HEK293 (cell line): Measurements from ENCODE around the gene CYP27C1.

ENCODE experiments used
- CTCF ChIA-PET: fragments of 350-600 bp; formaldehyde crosslinking; extraction: SDS; loops from one replicate; lab custom pipeline; 2021; ENCODE audit warnings: antibody characterized with exemption; lab: Yijun Ruan, JAX
- POLR2A ChIA-PET: fragments of 300-600 bp; formaldehyde crosslinking; extraction: SDS; loops from one replicate; lab custom pipeline; 2020; ENCODE audit warnings: antibody characterized with exemption, inconsistent platforms; lab: Yijun Ruan, JAX
- H3K27ac ChIP-seq: fragments of 200-500 bp; sonication (Bioruptor generic); 2 replicates; pipeline ENCODE4 v1.5.1; 2014; ENCODE audit warnings: low read depth, low read length, control low read depth, inconsistent platforms; ENCODE audit errors: extremely low read depth
- H3K36me3 ChIP-seq, 2 experiments: fragments of 200-500 bp in 1 of 2; sonication (Bioruptor generic) in 1 of 2; 1 replicate in 1 of 2; 2 replicates in 1 of 2; pipeline ENCODE4 v1.5.1; 2014 to 2017; ENCODE audit warnings: inconsistent platforms in 2 of 2, low read length in 2 of 2; ENCODE audit not compliant: control insufficient read depth in 2 of 2, insufficient read depth in 1 of 2
- H3K4me1 ChIP-seq: fragments of 200-500 bp; sonication (Bioruptor generic); 2 replicates; pipeline ENCODE4 v1.5.1; 2014; ENCODE audit warnings: mild to moderate bottlenecking, low read length, inconsistent platforms; ENCODE audit not compliant: control insufficient read depth, insufficient read depth
- H3K4me3 ChIP-seq: 2 replicates; pipeline ENCODE4 v1.5.1; 2011; ENCODE audit warnings: low read depth, mild to moderate bottlenecking, control low read depth, low read length, moderate library complexity
- H3K9me3 ChIP-seq: fragments of 200-500 bp; sonication (Bioruptor generic); 2 replicates; pipeline ENCODE4 v1.5.1; 2014; ENCODE audit warnings: low read depth, low read length, inconsistent platforms; ENCODE audit not compliant: control insufficient read depth, insufficient read depth
- GLIS2 ChIP-seq: fragments of 450-650 bp; formaldehyde crosslinking; IDR thresholded peaks from 2 replicates; pipeline ENCODE4 v1.5.1; 2016; ENCODE audit warnings: missing biosample characterization, missing genetic modification characterization
- MZF1 ChIP-seq: fragments of 450-650 bp; formaldehyde crosslinking; IDR thresholded peaks from 2 replicates; pipeline ENCODE4 v1.5.1; 2017; ENCODE audit warnings: missing biosample characterization, missing genetic modification characterization, borderline replicate concordance
- PRDM4 ChIP-seq: fragments of 450-650 bp; formaldehyde crosslinking; IDR thresholded peaks from 2 replicates; pipeline ENCODE4 v1.5.1; 2017; ENCODE audit warnings: missing biosample characterization, missing genetic modification characterization
- REPIN1 ChIP-seq: fragments of 450-650 bp; formaldehyde crosslinking; IDR thresholded peaks from 2 replicates; pipeline ENCODE4 v1.5.1; 2017; ENCODE audit warnings: missing biosample characterization, missing genetic modification characterization, low read depth
- SETDB1 ChIP-seq: IDR thresholded peaks from one replicate; pipeline ENCODE4 v1.6.1; 2017; ENCODE audit warnings: mild to moderate bottlenecking, low read length, moderate library complexity, mixed read lengths; ENCODE audit not compliant: insufficient read length
- SP3 ChIP-seq: fragments of 450-650 bp; formaldehyde crosslinking; IDR thresholded peaks from 2 replicates; pipeline ENCODE4 v1.5.1; 2016; ENCODE audit warnings: missing biosample characterization, missing genetic modification characterization
- TRIM28 ChIP-seq: IDR thresholded peaks from 2 replicates; pipeline ENCODE4 v1.6.1; 2011; ENCODE audit warnings: low read length, control low read depth, borderline replicate concordance
- ZNF2 ChIP-seq: fragments of 450-650 bp; formaldehyde crosslinking; IDR thresholded peaks from 2 replicates; pipeline ENCODE4 v1.5.1; 2016; ENCODE audit warnings: missing biosample characterization, missing genetic modification characterization
- ZNF202 ChIP-seq: fragments of 450-650 bp; formaldehyde crosslinking; IDR thresholded peaks from 2 replicates; pipeline ENCODE4 v1.5.1; 2016; ENCODE audit warnings: missing biosample characterization, missing genetic modification characterization, borderline replicate concordance
- ZNF274 ChIP-seq, 2 experiments: fragments of 200-500 bp in 1 of 2; fragments of 450-650 bp in 1 of 2; sonication (Bioruptor generic) in 1 of 2; formaldehyde crosslinking in 1 of 2; IDR thresholded peaks; 2 replicates each; pipeline versions ENCODE4 v1.5.1 to v1.6.1; 2014 to 2016; ENCODE audit warnings: borderline replicate concordance in 1 of 2, inconsistent platforms in 1 of 2, low read length in 1 of 2, missing biosample characterization in 1 of 2, missing genetic modification characterization in 1 of 2
- ZNF280C ChIP-seq: fragments of 450-650 bp; formaldehyde crosslinking; IDR thresholded peaks from 2 replicates; pipeline ENCODE4 v1.5.1; 2016; ENCODE audit warnings: missing biosample characterization, missing genetic modification characterization
- ZNF350 ChIP-seq: fragments of 450-650 bp; formaldehyde crosslinking; IDR thresholded peaks from 2 replicates; pipeline ENCODE4 v1.5.0; 2017; ENCODE audit warnings: missing biosample characterization, mild to moderate bottlenecking, missing genetic modification characterization
- ZNF560 ChIP-seq: fragments of 450-650 bp; formaldehyde crosslinking; IDR thresholded peaks from 2 replicates; pipeline ENCODE4 v1.5.1; 2017; ENCODE audit warnings: missing biosample characterization, missing genetic modification characterization, borderline replicate concordance
- TF ChIP-seq, protein P1 (sequence below): fragments of 450-650 bp; formaldehyde crosslinking; IDR thresholded peaks from 2 replicates; pipeline ENCODE4 v1.5.1; 2016; ENCODE audit warnings: missing biosample characterization, missing genetic modification characterization
- TF ChIP-seq, protein P2 (sequence below): fragments of 450-650 bp; formaldehyde crosslinking; IDR thresholded peaks from 2 replicates; pipeline ENCODE4 v1.5.1; 2016; ENCODE audit warnings: missing biosample characterization, missing genetic modification characterization

Gene CYP27C1

DNA sequence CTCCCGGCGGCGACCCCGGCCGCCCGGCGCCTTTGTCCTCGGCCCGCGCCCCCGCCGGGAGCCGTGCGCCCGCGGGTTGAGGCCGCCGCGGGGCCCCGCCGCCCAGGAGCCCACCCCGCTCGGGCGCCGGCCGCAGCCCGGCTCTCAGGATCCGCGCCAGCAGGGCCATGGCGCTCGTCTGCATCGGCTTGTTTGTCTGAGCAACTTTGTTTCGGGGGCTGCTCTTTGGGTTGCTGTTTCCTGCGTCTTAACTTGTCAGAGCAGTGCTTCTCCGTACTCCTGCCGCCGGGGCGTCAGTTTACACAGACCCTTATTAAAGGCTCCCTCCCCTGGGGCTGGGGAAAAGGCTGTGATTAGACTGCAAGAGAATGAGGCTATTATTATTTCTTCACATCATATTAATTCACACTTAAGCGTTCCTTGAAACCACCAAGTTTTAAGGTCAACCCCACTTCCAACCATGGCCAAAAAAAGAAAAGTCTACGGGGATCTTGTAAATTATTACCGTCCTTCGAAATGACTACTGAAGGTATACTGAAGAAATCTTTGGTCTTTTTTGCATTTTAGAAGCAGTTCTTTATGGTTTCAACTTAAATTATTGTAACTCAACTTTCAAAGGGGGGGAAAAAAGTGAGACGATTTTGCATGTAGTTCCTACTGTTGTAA lies at the start of gene CYP27C1:
CYP27C1 (minus strand) TSS at position 198 of the 666 bp plus-strand sequence; CDS start at position 169, 29 bp downstream.
- Histone ChIP-seq H3K4me1 (peaks cover 9% of the 10 kb centered on the region), H3K36me3 (no peaks in the 10 kb centered on the region), H3K9me3 (no peaks in the 10 kb centered on the region), H3K27ac (peak within 1 kb of the TSS; percentile 72; the same call in 1 of the 2 replicates), H3K4me3 (peak within 1 kb of the TSS; percentile 58)
- POLR2A ChIA-PET, result no interaction called here
- TF ChIP-seq ZNF274 (IDR thresholded peaks at IDR 0.05; ENCODE audit: low read length), result no peak
- no peak for TF ChIP-seq ZNF274 (tag by site-specific recombination; IDR thresholded peaks at IDR 0.05; ENCODE audit: borderline replicate concordance)
- peak; percentile 61; the same call in 1 of the 2 replicates for TF ChIP-seq TRIM28
- no peak for TF ChIP-seq SP3 (tag by site-specific recombination)
- TF ChIP-seq GLIS2 (tag by site-specific recombination), result no peak
- no peak for TF ChIP-seq REPIN1 (tag by site-specific recombination)
- no peak for TF ChIP-seq ZNF560 (tag by site-specific recombination)
- no peak for TF ChIP-seq ZNF2 (tag by site-specific recombination)
- no peak for TF ChIP-seq ZNF202
- no peak for TF ChIP-seq SETDB1
- no peak for TF ChIP-seq MZF1 (tag by site-specific recombination)
- TF ChIP-seq, protein P1, sequence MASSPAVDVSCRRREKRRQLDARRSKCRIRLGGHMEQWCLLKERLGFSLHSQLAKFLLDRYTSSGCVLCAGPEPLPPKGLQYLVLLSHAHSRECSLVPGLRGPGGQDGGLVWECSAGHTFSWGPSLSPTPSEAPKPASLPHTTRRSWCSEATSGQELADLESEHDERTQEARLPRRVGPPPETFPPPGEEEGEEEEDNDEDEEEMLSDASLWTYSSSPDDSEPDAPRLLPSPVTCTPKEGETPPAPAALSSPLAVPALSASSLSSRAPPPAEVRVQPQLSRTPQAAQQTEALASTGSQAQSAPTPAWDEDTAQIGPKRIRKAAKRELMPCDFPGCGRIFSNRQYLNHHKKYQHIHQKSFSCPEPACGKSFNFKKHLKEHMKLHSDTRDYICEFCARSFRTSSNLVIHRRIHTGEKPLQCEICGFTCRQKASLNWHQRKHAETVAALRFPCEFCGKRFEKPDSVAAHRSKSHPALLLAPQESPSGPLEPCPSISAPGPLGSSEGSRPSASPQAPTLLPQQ (tag by site-specific recombination), result no peak
- TF ChIP-seq ZNF280C (tag by site-specific recombination), result no peak
- TF ChIP-seq, protein P2, sequence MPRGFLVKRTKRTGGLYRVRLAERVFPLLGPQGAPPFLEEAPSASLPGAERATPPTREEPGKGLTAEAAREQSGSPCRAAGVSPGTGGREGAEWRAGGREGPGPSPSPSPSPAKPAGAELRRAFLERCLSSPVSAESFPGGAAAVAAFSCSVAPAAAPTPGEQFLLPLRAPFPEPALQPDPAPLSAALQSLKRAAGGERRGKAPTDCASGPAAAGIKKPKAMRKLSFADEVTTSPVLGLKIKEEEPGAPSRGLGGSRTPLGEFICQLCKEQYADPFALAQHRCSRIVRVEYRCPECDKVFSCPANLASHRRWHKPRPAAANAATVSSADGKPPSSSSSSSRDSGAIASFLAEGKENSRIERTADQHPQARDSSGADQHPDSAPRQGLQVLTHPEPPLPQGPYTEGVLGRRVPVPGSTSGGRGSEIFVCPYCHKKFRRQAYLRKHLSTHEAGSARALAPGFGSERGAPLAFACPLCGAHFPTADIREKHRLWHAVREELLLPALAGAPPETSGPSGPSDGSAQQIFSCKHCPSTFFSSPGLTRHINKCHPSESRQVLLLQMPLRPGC (tag by site-specific recombination), result no peak
- TF ChIP-seq ZNF350 (tag by site-specific recombination), result no peak
- TF ChIP-seq PRDM4 (tag by site-specific recombination), result peak; percentile 90
- TF ChIP-seq, all 188 proteins: peak for 2
- CTCF ChIA-PET, result interaction anchor here (0.6 to 0.8 kb wide), 2 partner anchors 74 to 259 kb away, joined by 3 read pairs; partner anchors contain the start of gene ERCC3
